ENCODE results near the gene GAB1. TPM values are rescaled to one million over a fixed set of nuclear protein-coding genes. Genes with fewer than 3 reads are reported as not detected.

GAB1 gene
- total and polyA plus RNA-seq, 2 of the 8 experiments (the other 6 are each of a cell fraction or from before 2014, with no cell fraction given), result 6.8 to 21.3 TPM

GRCh38 chr4:143406523-143406922 lies 69.8 kb downstream of the GAB1 start:
- Histone ChIP-seq H2BK120ac (replicated peaks; ENCODE audit: low read depth, low read length) (no peak overlapping the region), H3K23ac (ENCODE audit: insufficient read length) (no peak overlapping the region), H4K91ac (replicated peaks; ENCODE audit: insufficient read length, low read length) (no peak overlapping the region), H2AK5ac (ENCODE audit: low read depth, low read length) (no peak overlapping the region), H3K9ac (replicated peaks in 1 of 4; ENCODE audit: extremely low read depth in 1 of 4, low read depth in 3 of 4, low read length in 3 of 4) (no peak overlapping the region), H3K4me2 (ENCODE audit: insufficient read depth in 1 of 2, low read depth in 2 of 2, low read length in 2 of 2) (no peak overlapping the region), H3K14ac (ENCODE audit: insufficient read length) (no peak overlapping the region), H2BK20ac (ENCODE audit: low read length) (no peak overlapping the region), H3K4ac (replicated peaks; ENCODE audit: insufficient read length, low read depth, low read length) (no peak overlapping the region), H3K27ac (ENCODE audit: low read depth, low read length) (no peak overlapping the region), H2AFZ (ENCODE audit: low read length) (no peak overlapping the region), H3K79me2 (ENCODE audit: control insufficient read depth in 1 of 2, insufficient read depth in 2 of 2, low read length in 2 of 2) (peaks cover 0 to 5% of the 10 kb centered on the region in 2 experiments; a peak in 1 of 4 replicates), H3K27me3 (replicated peaks in 1 of 4; ENCODE audit: control insufficient read depth in 3 of 4, extremely low read depth in 1 of 4, insufficient read depth in 3 of 4, low read length in 3 of 4) (no peaks in the 10 kb centered on the region), H3K9me3 (ENCODE audit: insufficient read depth in 2 of 2, low read depth in 1 of 2, low read length in 1 of 2) (no peaks in the 10 kb centered on the region; a peak in 1 of 4 replicates), H4K5ac (ENCODE audit: insufficient read length, low read depth, low read length) (no peak overlapping the region), H3K18ac (ENCODE audit: extremely low read depth, low read length) (no peak overlapping the region), H2BK12ac (ENCODE audit: low read depth, low read length) (no peak overlapping the region), H2BK15ac (ENCODE audit: low read length) (no peak overlapping the region), H3K36me3 (ENCODE audit: control insufficient read depth in 2 of 4, insufficient read depth in 4 of 4, low read length in 3 of 4) (no peaks in the 10 kb centered on the region), H3K4me1 (replicated peaks in 1 of 4; ENCODE audit: control insufficient read depth in 3 of 4, insufficient read depth in 4 of 4, low read length in 3 of 4) (0 out of 7 replicates have a peak, but pooled peaks cover 0 to 2% (median 0%) of the 10 kb centered on the region in 4 experiments), H4K8ac (ENCODE audit: extremely low read depth, insufficient read depth, low read length) (no peak overlapping the region), H3K56ac (replicated peaks; ENCODE audit: insufficient read length, low read depth, low read length) (no peak overlapping the region), H4K20me1 (replicated peaks in 1 of 2; ENCODE audit: control insufficient read depth in 1 of 2, insufficient read depth in 2 of 2, low read length in 2 of 2) (no peaks in the 10 kb centered on the region), H3K79me1 (ENCODE audit: low read depth, low read length) (no peaks in the 10 kb centered on the region), H2BK5ac (ENCODE audit: low read depth, low read length) (no peak overlapping the region), H3K4me3 (ENCODE audit: extremely low read depth in 1 of 4, insufficient read depth in 2 of 4, low read depth in 3 of 4, low read length in 4 of 4) (no peak overlapping the region), H3K23me2 (ENCODE audit: low read depth, low read length) (no peaks in the 10 kb centered on the region)
- ChIA-PET CTCF (ENCODE audit: partially characterized antibody) (interaction anchor here (0.5 to 1.5 kb wide), 2 partner anchors 10 to 370 kb away, joined by 4 to 8 read pairs; no protein-coding TSS in a partner anchor), POLR2A (ENCODE audit: partially characterized antibody) (no interaction called here)
- DNase-seq (ENCODE audit: low read depth in 1 of 2, low spot score in 2 of 2) (no peak), FAIRE-seq (no peak)
- TF ChIP-seq PHF8 (conservative IDR thresholded peaks at IDR 0.05; ENCODE audit: low read depth, low read length) (no peak), CREB1 (IDR thresholded peaks at IDR 0.05) (no peak)
- 91% methylated on average over 3 of the region's 3 CpGs; no CpG with 5 or more reads in 1 of the 2 experiments for whole genome bisulfite sequencing, 2 experiments (ENCODE audit: extremely low coverage in 1 of 2, insufficient coverage in 1 of 2, insufficient read length in 1 of 2, insufficient replicate concordance in 2 of 2, low coverage in 1 of 2, low lambda C conversion rate in 2 of 2, missing lambda C conversion rate in 1 of 2)
